Measurements from ENCODE around the gene COQ10B. TPM values are rescaled to one million over a fixed set of nuclear protein-coding genes. Genes with fewer than 3 reads are reported as not detected.
"Not testable (repeated sequence)": the region's sequence is repeated elsewhere in the genome, so short reads cannot be mapped to it uniquely, and the experiment has no call there.

COQ10B gene
- total RNA-seq, 1 donor: 48.1 TPM

DNA sequence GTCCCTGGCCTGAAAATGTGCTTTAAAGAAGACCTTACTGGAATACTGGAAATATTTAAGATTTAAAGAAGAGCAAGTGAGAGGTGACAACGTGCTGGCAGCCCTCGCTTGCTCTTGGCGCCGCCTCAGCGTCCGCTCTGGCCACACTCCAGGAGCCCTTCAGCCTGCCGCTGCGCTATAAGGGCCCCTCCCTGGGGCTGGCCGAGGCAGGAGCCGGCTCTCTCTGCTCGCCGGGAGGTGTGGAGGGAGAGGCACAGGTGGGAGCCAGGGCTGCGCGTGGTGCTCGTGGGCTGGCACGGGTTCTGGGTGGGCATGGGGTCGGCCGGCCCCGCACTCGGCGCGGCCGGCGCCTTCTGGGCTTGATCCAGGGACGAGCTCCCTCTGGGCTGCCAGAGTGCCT, 2.9 kb upstream of the COQ10B start:
- H3K4me2 ChIP-seq (ENCODE audit: insufficient read depth, low read length): no peak overlapping the region

DNA sequence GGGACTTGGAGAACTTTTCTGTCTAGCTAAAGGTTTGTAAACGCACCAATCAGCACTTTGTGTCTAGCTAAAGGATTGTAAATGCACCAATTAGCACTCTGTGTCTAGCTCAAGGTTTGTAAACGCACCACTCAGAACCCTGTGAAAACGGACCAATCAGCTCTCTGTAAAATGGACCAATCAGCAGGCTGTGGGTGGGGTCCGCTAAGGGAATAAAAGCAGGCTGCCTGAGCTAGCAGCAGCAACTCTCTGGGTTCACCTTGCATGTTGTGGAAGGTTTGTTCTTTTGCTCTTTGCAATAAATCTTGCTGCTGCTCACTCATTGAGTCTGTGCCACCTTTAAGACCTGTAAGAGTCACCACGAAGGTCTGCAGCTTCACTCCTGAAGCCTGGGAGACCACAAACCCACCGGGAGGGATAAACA, 2.4 kb upstream of the COQ10B start:
- Histone ChIP-seq H2AFZ (ENCODE audit: low read length) (peak overlapping the region; percentile 29), H3K4me1 (ENCODE audit: insufficient read depth, low read length) (peaks cover 13% of the 10 kb centered on the region), H4K20me1 (ENCODE audit: insufficient read depth, low read length) (peaks cover 17% of the 10 kb centered on the region), H3K79me2 (ENCODE audit: insufficient read depth, low read length) (peaks cover 21% of the 10 kb centered on the region)
- H3K4me3 ChIP-seq (ENCODE audit: insufficient read depth, low read length); DNase-seq (ENCODE audit: insufficient read length, low spot score, missing footprints); H3K27ac ChIP-seq (ENCODE audit: low read depth, low read length); H3K36me3 ChIP-seq (ENCODE audit: insufficient read depth, low read length); H3K27me3 ChIP-seq (ENCODE audit: insufficient read depth, low read length); H3K9me3 ChIP-seq (ENCODE audit: low read depth, low read length); H3K4me2 ChIP-seq (ENCODE audit: insufficient read depth, low read length): not testable (repeated sequence)

More for the DNA sequence above, 2.9 kb upstream of the COQ10B start:
- H3K9me3 ChIP-seq (ENCODE audit: low read depth, low read length): no peaks in the 10 kb centered on the region
- no peak overlapping the region for H3K4me3 ChIP-seq (ENCODE audit: insufficient read depth, low read length)
- no peak overlapping the region for H2AFZ ChIP-seq (ENCODE audit: low read length)
- peaks cover 13% of the 10 kb centered on the region for H3K4me1 ChIP-seq (ENCODE audit: insufficient read depth, low read length)
- no peak overlapping the region for H3K27ac ChIP-seq (ENCODE audit: low read depth, low read length)
- TF ChIP-seq, protein P1, sequence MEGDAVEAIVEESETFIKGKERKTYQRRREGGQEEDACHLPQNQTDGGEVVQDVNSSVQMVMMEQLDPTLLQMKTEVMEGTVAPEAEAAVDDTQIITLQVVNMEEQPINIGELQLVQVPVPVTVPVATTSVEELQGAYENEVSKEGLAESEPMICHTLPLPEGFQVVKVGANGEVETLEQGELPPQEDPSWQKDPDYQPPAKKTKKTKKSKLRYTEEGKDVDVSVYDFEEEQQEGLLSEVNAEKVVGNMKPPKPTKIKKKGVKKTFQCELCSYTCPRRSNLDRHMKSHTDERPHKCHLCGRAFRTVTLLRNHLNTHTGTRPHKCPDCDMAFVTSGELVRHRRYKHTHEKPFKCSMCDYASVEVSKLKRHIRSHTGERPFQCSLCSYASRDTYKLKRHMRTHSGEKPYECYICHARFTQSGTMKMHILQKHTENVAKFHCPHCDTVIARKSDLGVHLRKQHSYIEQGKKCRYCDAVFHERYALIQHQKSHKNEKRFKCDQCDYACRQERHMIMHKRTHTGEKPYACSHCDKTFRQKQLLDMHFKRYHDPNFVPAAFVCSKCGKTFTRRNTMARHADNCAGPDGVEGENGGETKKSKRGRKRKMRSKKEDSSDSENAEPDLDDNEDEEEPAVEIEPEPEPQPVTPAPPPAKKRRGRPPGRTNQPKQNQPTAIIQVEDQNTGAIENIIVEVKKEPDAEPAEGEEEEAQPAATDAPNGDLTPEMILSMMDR (IDR thresholded peaks at IDR 0.05; ENCODE audit: extremely low read depth, low read depth, low read length): no peak
- H3K27me3 ChIP-seq (ENCODE audit: insufficient read depth, low read length): no peaks in the 10 kb centered on the region
- no peaks in the 10 kb centered on the region for H3K36me3 ChIP-seq (ENCODE audit: insufficient read depth, low read length)
- DNase-seq (ENCODE audit: insufficient read length, low spot score, missing footprints): no peak
- peaks cover 12% of the 10 kb centered on the region for H4K20me1 ChIP-seq (ENCODE audit: insufficient read depth, low read length)
- peaks cover 17% of the 10 kb centered on the region for H3K79me2 ChIP-seq (ENCODE audit: insufficient read depth, low read length)

DNA sequence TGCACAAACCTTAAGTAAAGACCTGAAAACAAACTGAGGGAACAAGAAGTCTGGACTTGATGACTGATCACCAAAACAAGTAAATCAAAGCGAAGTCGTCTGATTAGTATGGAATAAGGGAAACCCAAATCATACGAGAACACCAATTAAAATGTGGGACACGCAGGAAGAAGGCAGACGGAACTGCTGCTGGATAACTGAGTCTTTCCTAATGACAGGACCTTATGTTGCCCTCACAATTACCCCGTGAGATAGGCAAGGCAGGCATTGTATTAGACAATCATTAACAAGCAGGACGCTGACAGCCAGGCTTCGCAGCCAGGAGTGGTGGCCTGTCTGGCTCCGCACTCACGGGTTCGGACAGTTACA, 614 bp upstream of the COQ10B start:
- H3K4me3 ChIP-seq (ENCODE audit: insufficient read depth, low read length): peak overlapping the region; percentile 93
- H3K4me1 ChIP-seq (ENCODE audit: insufficient read depth, low read length): peaks cover 13% of the 10 kb centered on the region
- peaks cover 27% of the 10 kb centered on the region for H4K20me1 ChIP-seq (ENCODE audit: insufficient read depth, low read length)
- peak overlapping the region; percentile 85 for H2AFZ ChIP-seq (ENCODE audit: low read length)
- peaks cover 3% of the 10 kb centered on the region for H3K36me3 ChIP-seq (ENCODE audit: insufficient read depth, low read length)
- no peak for DNase-seq (ENCODE audit: insufficient read length, low spot score, missing footprints)
- peak overlapping the region; percentile 100 for H3K27ac ChIP-seq (ENCODE audit: low read depth, low read length)
- H3K79me2 ChIP-seq (ENCODE audit: insufficient read depth, low read length): peaks cover 39% of the 10 kb centered on the region
- H3K27me3 ChIP-seq (ENCODE audit: insufficient read depth, low read length): no peaks in the 10 kb centered on the region
- no peaks in the 10 kb centered on the region for H3K9me3 ChIP-seq (ENCODE audit: low read depth, low read length)
- peak overlapping the region; percentile 97 for H3K4me2 ChIP-seq (ENCODE audit: insufficient read depth, low read length)
- TF ChIP-seq, protein P1 (IDR thresholded peaks at IDR 0.05; ENCODE audit: extremely low read depth, low read depth, low read length): no peak

DNA sequence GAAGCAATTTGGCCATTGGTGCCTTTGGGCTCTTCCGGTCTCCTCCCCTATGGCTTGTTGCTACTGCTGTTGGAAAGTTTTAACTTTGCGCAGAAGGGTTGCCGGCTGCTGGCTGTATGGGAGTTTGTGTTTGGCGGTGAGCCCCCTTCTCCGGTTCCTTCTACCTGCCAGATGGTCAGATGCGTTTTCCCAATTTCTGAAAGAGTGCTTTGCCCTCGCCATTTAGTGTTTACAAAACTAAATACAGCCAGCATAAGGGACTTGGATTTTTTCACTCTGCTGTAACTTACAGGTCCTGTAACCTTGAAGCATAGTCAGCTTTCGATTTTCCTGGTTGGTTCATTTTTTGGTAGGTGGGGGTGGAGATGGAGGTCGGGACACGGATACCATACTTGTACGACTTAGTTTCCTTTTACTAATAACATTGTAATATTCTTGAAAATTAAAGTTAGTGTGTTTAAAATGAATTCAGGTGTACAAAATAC, 604 bp downstream of the COQ10B start:
- Histone ChIP-seq H3K27me3 (ENCODE audit: insufficient read depth, low read length) (no peaks in the 10 kb centered on the region), H3K4me3 (ENCODE audit: insufficient read depth, low read length) (peak overlapping the region; percentile 93), H3K79me2 (ENCODE audit: insufficient read depth, low read length) (peaks cover 50% of the 10 kb centered on the region), H4K20me1 (ENCODE audit: insufficient read depth, low read length) (peaks cover 31% of the 10 kb centered on the region), H3K27ac (ENCODE audit: low read depth, low read length) (peak overlapping the region; percentile 100), H3K4me1 (ENCODE audit: insufficient read depth, low read length) (peaks cover 13% of the 10 kb centered on the region), H2AFZ (ENCODE audit: low read length) (no peak overlapping the region), H3K36me3 (ENCODE audit: insufficient read depth, low read length) (peaks cover 4% of the 10 kb centered on the region), H3K4me2 (ENCODE audit: insufficient read depth, low read length) (peak overlapping the region; percentile 91), H3K9me3 (ENCODE audit: low read depth, low read length) (no peaks in the 10 kb centered on the region)
- DNase-seq (ENCODE audit: insufficient read length, low spot score, missing footprints): peak; percentile 90
- TF ChIP-seq, protein P1 (IDR thresholded peaks at IDR 0.05; ENCODE audit: extremely low read depth, low read depth, low read length): no peak

Measured in osteoblast (primary cell).